Aorta (tissue), 5 donors: ENCODE data around the gene MRPS18B. TPM values are rescaled to one million over a fixed set of nuclear protein-coding genes. Genes with fewer than 3 reads are reported as not detected.

ENCODE experiments used
- ATAC-seq: fragments of 200-7000 bp; cut with Tn5 transposase; one replicate; pipeline ENCODE4 v1.9.1; 2022; ENCODE audit warnings: moderate library complexity; ENCODE audit not compliant: low FRiP score
- DNase-seq, 2 donors: peaks; one replicate each; pipeline ENCODE4 v3.0.0-alpha.2; 2020
- H3K27ac ChIP-seq, 2 donors: one replicate each; pipeline ENCODE4 v1.5.1; 2013; ENCODE audit warnings: low read length in 2 of 2, mild to moderate bottlenecking in 2 of 2, moderate library complexity in 2 of 2, control low read depth in 1 of 2, inconsistent platforms in 1 of 2, low read depth in 1 of 2
- H3K27me3 ChIP-seq, 2 donors: one replicate each; pipeline ENCODE4 v1.6.1; 2013; ENCODE audit warnings: control low read depth in 1 of 2, low read length in 1 of 2, mild to moderate bottlenecking in 1 of 2, moderate library complexity in 1 of 2; ENCODE audit not compliant: insufficient read depth in 2 of 2, control insufficient read depth in 1 of 2
- H3K36me3 ChIP-seq, 2 donors: one replicate each; pipeline ENCODE4 v1.6.1; 2013; ENCODE audit warnings: control low read depth in 1 of 2, low read length in 1 of 2, mild to moderate bottlenecking in 1 of 2; ENCODE audit not compliant: insufficient read depth in 2 of 2, control insufficient read depth in 1 of 2
- H3K4me1 ChIP-seq, 2 donors: one replicate each; pipeline ENCODE4 v1.6.1; 2013; ENCODE audit warnings: low read length in 2 of 2, control low read depth in 1 of 2, mild to moderate bottlenecking in 1 of 2, moderate library complexity in 1 of 2; ENCODE audit not compliant: insufficient read depth in 2 of 2, control insufficient read depth in 1 of 2
- H3K4me3 ChIP-seq, 2 donors: one replicate each; pipeline ENCODE4 v1.5.1; 2013; ENCODE audit warnings: low read length in 2 of 2, control low read depth in 1 of 2, mild to moderate bottlenecking in 1 of 2
- H3K9me3 ChIP-seq: one replicate; pipeline ENCODE4 v1.6.1; 2013; ENCODE audit warnings: mild to moderate bottlenecking, low read length; ENCODE audit not compliant: control insufficient read depth
- WGBS, 2 donors: extraction: QIAGEN DNeasy Blood & Tissue Kit; methylation state at CpG; one replicate each; pipeline ENCODE4 v1.1.7; 2013; 5-methylcytosine and 5-hydroxymethylcytosine counted together
- intact Hi-C, 2 donors: fragments of 100-400 bp; cut with DNase I; formaldehyde crosslinking; loops; one replicate each; pipeline versions ENCODE4 v1.14.2 to v1.15.0; 2022
- long read RNA-seq, 2 donors: library from polyadenylated mRNA; unstranded; transcript quantifications; one replicate each; pipeline ENCODE4 v2.0.0, GENCODE V29; 2020 to 2021
- polyA plus RNA-seq, 2 donors: library from polyadenylated mRNA; stranded (reverse); fragments of 200-250 nt; gene quantifications; one replicate each; pipeline ENCODE4 v1.2.3, GENCODE V29; 2013
- total RNA-seq, 2 donors: library from RNA; stranded (reverse); fragmentation: NEBNext Ultra II Directional; extraction: Animal tissue kit (Norgen Biotek cat#: 25700); gene quantifications; one replicate each; pipeline ENCODE4 v1.2.1, GENCODE V29; 2021
- donor health status: healthy with polysubstance abuse.
- donor health status: Bipolar disorder and iron deficiency.
- donor health status: DM: no; HTN: no; CAD: no.
- donor health status: DM: no; HTN: no; CAD: no.
- donor health status: DM: yes; HTN: yes; CAD: no.

The MRPS18B gene
- total RNA-seq (10 to 100 TPM; 26.6 to 29.8 TPM), polyA plus RNA-seq (10 to 100 TPM; 38.2 to 45.6 TPM)
- long read RNA-seq, donor 1, transcript MRPS18B-206 (7 exons, 1,532 nt), result major isoform, 87 of 92 reads
- long read RNA-seq, donor 1, partial matches to known transcripts, result 1 of 92 reads
- long read RNA-seq, donor 1, other reads (novel, unspliced or antisense), result 4 of 92 reads
- long read RNA-seq, donor 2, transcript MRPS18B-206 (7 exons, 1,532 nt), result major isoform, 20 of 25 reads
- long read RNA-seq, donor 2, partial matches to known transcripts, result 2 of 25 reads
- long read RNA-seq, donor 2, other reads (novel, unspliced or antisense), result 3 of 25 reads

- intact Hi-C loops, result loop anchor here (2.0 to 5.0 kb wide), 5 partner anchors 55 to 125 kb away; partner anchors contain the start of genes DHX16 (in 1 of the 2), FLOT1 (in 1 of the 2), GNL1 (in 1 of the 2) and IER3 (in 1 of the 2)
- H3K4me1 ChIP-seq, result peaks cover 0 to 3% of the 10 kb centered on the region in 2 donors
- DNase-seq (peak; percentile 98 to 99), ATAC-seq (peak; percentile 94)
- peaks cover 0 to 3% of the 10 kb centered on the region in 2 donors for H3K36me3 ChIP-seq
- H3K27me3 ChIP-seq, result peaks cover 0 to 2% of the 10 kb centered on the region in 2 donors
- H3K27ac ChIP-seq, result peak within 1 kb of the TSS; percentile 91 to 95
- no peaks in the 10 kb centered on the region for H3K9me3 ChIP-seq
- 0 to 1% methylated on average over 34 of the region's 34 CpGs for WGBS, 2 donors
- peak within 1 kb of the TSS; percentile 97 to 100 for H3K4me3 ChIP-seq
These were observed at the start of gene MRPS18B for GRCh38 chr6:30617565-30618269. MRPS18B (plus strand) TSS chr6:30617840; CDS start chr6:30617866, 26 bp downstream.

- no peaks in the 10 kb centered on the region for H3K36me3 ChIP-seq
- no peak for DNase-seq
- no peaks in the 10 kb centered on the region for H3K9me3 ChIP-seq
- intact Hi-C loops, result no loop called here
- 74 to 80% methylated on average over 3 of the region's 3 CpGs for WGBS, 2 donors
- no peaks in the 10 kb centered on the region for H3K27me3 ChIP-seq
- no peak overlapping the region for H3K4me3 ChIP-seq
- H3K27ac ChIP-seq, result no peak overlapping the region
- no peak for ATAC-seq
- no peaks in the 10 kb centered on the region for H3K4me1 ChIP-seq
These were observed 49.4 kb upstream of the MRPS18B start for GRCh38 chr6:30568245-30568644.

GRCh38 chr6:30570263-30570662 is 47.4 kb upstream of the MRPS18B start:
- no peak for ATAC-seq

GRCh38 chr6:30570740-30571074 is 46.9 kb upstream of the MRPS18B start:
- Histone ChIP-seq H3K9me3 (no peaks in the 10 kb centered on the region), H3K4me3 (peak overlapping the region; percentile 41 to 93), H3K27ac (peak overlapping the region in 1 of 2 donors; percentile 97), H3K4me1 (no peaks in the 10 kb centered on the region), H3K36me3 (no peaks in the 10 kb centered on the region), H3K27me3 (no peaks in the 10 kb centered on the region)
- no peak for DNase-seq
- intact Hi-C loops, result loop anchor here (5.0 kb wide), 1 partner anchor 42 kb away; no protein-coding TSS in a partner anchor
- 0 to 1% methylated on average over 18 of the region's 18 CpGs for WGBS, 2 donors
- peak; percentile 24 for ATAC-seq

More at GRCh38 chr6:30570263-30570662, 47.4 kb upstream of the MRPS18B start:
- Histone ChIP-seq H3K27ac (no peak overlapping the region), H3K9me3 (no peaks in the 10 kb centered on the region), H3K27me3 (no peaks in the 10 kb centered on the region), H3K36me3 (no peaks in the 10 kb centered on the region), H3K4me1 (no peaks in the 10 kb centered on the region), H3K4me3 (peak overlapping the region in 1 of 2 donors; percentile 93)
- intact Hi-C loops, result loop anchor here (5.0 kb wide), 1 partner anchor 42 kb away; no protein-coding TSS in a partner anchor
- WGBS, 2 donors, result 75 to 85% methylated on average over 1 of the region's 1 CpG
- DNase-seq, result no peak

GRCh38 chr6:30571075-30571761 is 46.4 kb upstream of the MRPS18B start, which contains the start of gene ABCF1:
ABCF1 (plus strand) TSS chr6:30571442; CDS start chr6:30571488, 46 bp downstream.
- Histone ChIP-seq H3K27me3 (no peaks in the 10 kb centered on the region), H3K27ac (peak within 1 kb of the TSS in 1 of 2 donors; percentile 97), H3K4me1 (no peaks in the 10 kb centered on the region), H3K9me3 (no peaks in the 10 kb centered on the region), H3K4me3 (peak within 1 kb of the TSS; percentile 82 to 93), H3K36me3 (no peaks in the 10 kb centered on the region)
- peak; percentile 100 for ATAC-seq
- peak; percentile 99 to 100 for DNase-seq
- intact Hi-C loops, result loop anchor here (5.0 kb wide), 1 partner anchor 41 kb away; no protein-coding TSS in a partner anchor
- 0% methylated on average over 59 of the region's 59 CpGs for WGBS, 2 donors

GRCh38 chr6:30571762-30572082 is 45.9 kb upstream of the MRPS18B start:
- intact Hi-C loops, result loop anchor here (5.0 kb wide), 1 partner anchor 41 kb away; no protein-coding TSS in a partner anchor
- Histone ChIP-seq H3K4me1 (no peaks in the 10 kb centered on the region), H3K27ac (peak overlapping the region in 1 of 2 donors; percentile 25)

GRCh38 chr6:30572148-30572547 is 45.5 kb upstream of the MRPS18B start:
- DNase-seq (no peak), ATAC-seq (no peak)
- Histone ChIP-seq H3K4me3 (peak overlapping the region in 1 of 2 donors; percentile 82), H3K36me3 (no peaks in the 10 kb centered on the region), H3K9me3 (no peaks in the 10 kb centered on the region), H3K27me3 (no peaks in the 10 kb centered on the region), H3K4me1 (no peaks in the 10 kb centered on the region), H3K27ac (no peak overlapping the region)
- intact Hi-C loops, result loop anchor here (5.0 kb wide), 1 partner anchor 40 kb away; no protein-coding TSS in a partner anchor

More at GRCh38 chr6:30571762-30572082, 45.9 kb upstream of the MRPS18B start:
- no peaks in the 10 kb centered on the region for H3K36me3 ChIP-seq
- no peak for ATAC-seq
- peak overlapping the region; percentile 46 to 82 for H3K4me3 ChIP-seq
- H3K27me3 ChIP-seq, result no peaks in the 10 kb centered on the region
- H3K9me3 ChIP-seq, result no peaks in the 10 kb centered on the region
- 0% methylated on average over 8 of the region's 8 CpGs for WGBS, 2 donors
- DNase-seq, result no peak

GRCh38 chr6:30573113-30573512 is 44.5 kb upstream of the MRPS18B start:
- 70 to 76% methylated on average over 4 of the region's 4 CpGs for WGBS, 2 donors
- H3K9me3 ChIP-seq, result no peaks in the 10 kb centered on the region
- H3K27me3 ChIP-seq, result no peaks in the 10 kb centered on the region
- H3K4me3 ChIP-seq, result no peak overlapping the region
- peaks cover 4% of the 10 kb centered on the region in 2 donors for H3K36me3 ChIP-seq
- intact Hi-C loops, result loop anchor here (5.0 kb wide), 1 partner anchor 39 kb away; no protein-coding TSS in a partner anchor
- DNase-seq (no peak), ATAC-seq (no peak)
- H3K27ac ChIP-seq, result no peak overlapping the region
- no peaks in the 10 kb centered on the region for H3K4me1 ChIP-seq
